Gastrocnemius medialis (tissue), 4 donors: Measurements from ENCODE around the gene ADAP1.

Source experiments
- CTCF ChIP-seq, 5 experiments: fragments of 450-650 bp in 3 of 5; fragments of 200-600 bp in 2 of 5; sonication (generic) in 2 of 5; IDR thresholded peaks in 4 of 5; conservative IDR thresholded peaks in 1 of 5; 1 replicate in 4 of 5; 2 replicates in 1 of 5; pipeline ENCODE4 v1.5.1; 2016 to 2019; ENCODE audit warnings: antibody characterized with exemption in 5 of 5, mild to moderate bottlenecking in 3 of 5, moderate library complexity in 3 of 5
- POLR2A ChIP-seq, 2 donors: fragments of 450-650 bp; IDR thresholded peaks; one replicate each; pipeline ENCODE4 v1.6.1; 2017; ENCODE audit warnings: antibody characterized with exemption in 2 of 2, mild to moderate bottlenecking in 2 of 2, moderate library complexity in 2 of 2

GRCh38 chr7:857661-858060 lies 96.8 kb downstream of the ADAP1 start:
- no peak for TF ChIP-seq CTCF (IDR thresholded peaks at IDR 0.05 in 4 of 5, conservative IDR thresholded peaks at IDR 0.05 in 1 of 5)
- TF ChIP-seq POLR2A (IDR thresholded peaks at IDR 0.05) = no peak
